IPS DF 6.9 (cell line): Measurements from ENCODE around the gene GPR26.

ENCODE experiments used
- DNase-seq: peaks from one replicate; pipeline ENCODE4 v3.0.0-alpha.2; 2013; ENCODE audit warnings: low read depth, low spot score
- H3K27ac ChIP-seq: one replicate; pipeline ENCODE4 v1.5.1; 2013; ENCODE audit warnings: low read length, control low read depth
- H3K27me3 ChIP-seq: 2 replicates; pipeline ENCODE4 v1.6.1; 2013; ENCODE audit warnings: mild to moderate bottlenecking, low read length; ENCODE audit not compliant: control insufficient read depth, insufficient read depth
- H3K36me3 ChIP-seq: 2 replicates; pipeline ENCODE4 v1.6.1; 2013; ENCODE audit warnings: low read length; ENCODE audit not compliant: control insufficient read depth, insufficient read depth
- H3K4me1 ChIP-seq: 2 replicates; pipeline ENCODE4 v1.6.1; 2013; ENCODE audit warnings: low read length; ENCODE audit not compliant: control insufficient read depth, insufficient read depth
- H3K4me3 ChIP-seq: 2 replicates; pipeline ENCODE4 v1.5.1; 2013; ENCODE audit warnings: mild to moderate bottlenecking, low read length
- H3K9me3 ChIP-seq: 2 replicates; pipeline ENCODE4 v1.6.1; 2013; ENCODE audit warnings: low read length, inconsistent platforms; ENCODE audit not compliant: control insufficient read depth, insufficient read depth
- WGBS: extraction: QIAGEN DNeasy Blood & Tissue Kit; methylation state at CpG from one replicate; pipeline ENCODE4 v1.1.7; 2013; ENCODE audit warnings: mixed read lengths, missing lambda C conversion rate; ENCODE audit not compliant: insufficient read length, insufficient coverage; 5-methylcytosine and 5-hydroxymethylcytosine counted together

The GPR26 gene

DNA sequence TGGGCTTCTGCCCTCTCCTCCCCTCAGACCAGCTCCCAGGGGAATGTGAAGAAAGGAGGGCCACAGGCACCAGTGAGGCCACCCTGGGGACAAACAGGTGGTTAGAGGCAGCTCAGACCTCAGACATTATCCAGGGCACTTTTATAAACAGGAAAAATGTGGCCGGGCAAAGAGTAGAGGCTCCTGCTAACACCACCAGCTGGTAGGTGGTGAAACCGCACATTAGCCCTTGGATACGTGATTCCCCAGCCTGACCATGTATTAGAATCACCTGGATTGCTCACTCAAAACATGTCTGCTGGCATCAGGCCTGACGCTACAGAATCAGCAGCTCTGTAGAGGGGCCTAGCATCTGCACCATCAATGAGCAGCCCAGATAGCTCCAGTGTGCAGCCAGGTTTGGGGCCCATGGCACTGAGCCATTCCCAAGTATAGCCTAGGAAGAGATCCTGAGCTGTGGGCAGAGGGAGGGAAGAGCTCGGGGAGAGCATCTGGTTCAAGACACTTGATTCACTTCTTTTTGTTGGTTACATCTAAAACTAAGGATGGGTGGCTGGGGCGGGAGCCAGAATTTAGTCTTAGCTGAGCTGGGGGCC lies 37.1 kb downstream of the GPR26 start:
- Histone ChIP-seq H3K27ac (no peak overlapping the region), H3K36me3 (no peaks in the 10 kb centered on the region), H3K4me3 (no peak overlapping the region), H3K4me1 (no peaks in the 10 kb centered on the region), H3K9me3 (no peaks in the 10 kb centered on the region), H3K27me3 (no peaks in the 10 kb centered on the region)
- no CpG with 5 or more reads among the region's 6 CpGs for WGBS
- DNase-seq = no peak

DNA sequence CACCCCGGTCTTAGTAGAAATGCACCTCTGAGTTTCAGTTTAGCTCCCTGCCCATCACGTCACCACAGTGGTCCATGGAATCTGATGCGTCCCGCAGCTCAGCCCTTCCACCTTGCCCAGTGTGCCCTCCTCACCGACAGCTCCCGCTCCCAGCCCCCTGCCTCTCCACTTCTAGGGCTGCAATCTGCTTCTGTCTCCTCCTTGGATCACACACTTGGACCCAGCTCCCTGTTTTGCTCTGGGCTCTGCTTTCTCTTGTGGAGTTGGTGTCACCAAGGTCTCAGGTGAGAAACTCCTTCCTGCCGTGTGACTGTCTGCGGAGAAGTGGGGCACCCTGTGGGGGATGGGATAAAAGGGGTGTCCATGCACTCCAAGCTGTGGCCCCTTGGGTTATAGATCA lies 37.9 kb downstream of the GPR26 start:
- WGBS = no CpG with 5 or more reads among the region's 8 CpGs

DNA sequence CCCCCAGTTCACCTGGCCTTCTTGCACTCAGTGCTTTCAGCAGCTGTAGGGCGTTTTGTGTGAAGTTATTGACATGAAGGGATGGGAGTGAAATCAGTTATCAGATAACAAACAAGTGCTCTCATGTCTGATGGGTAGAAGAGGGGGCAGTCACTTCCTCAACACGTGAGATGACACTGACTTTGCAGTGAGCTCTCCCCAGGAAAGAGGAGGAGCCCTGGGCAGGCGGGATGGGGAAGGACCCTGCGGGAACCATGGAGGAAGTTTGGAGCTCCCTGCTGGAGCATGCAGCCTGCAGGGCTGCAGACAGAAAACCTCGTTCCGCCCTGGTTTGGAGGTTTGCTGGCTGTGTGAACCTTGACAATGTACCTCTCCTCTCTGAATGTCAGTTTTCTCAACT lies 38.7 kb downstream of the GPR26 start:
- DNase-seq = no peak
- H3K4me1 ChIP-seq = no peaks in the 10 kb centered on the region
- H3K27me3 ChIP-seq = no peaks in the 10 kb centered on the region
- H3K4me3 ChIP-seq = no peak overlapping the region
- no peaks in the 10 kb centered on the region for H3K36me3 ChIP-seq
- no peak overlapping the region for H3K27ac ChIP-seq
- WGBS = no CpG with 5 or more reads among the region's 6 CpGs
- H3K9me3 ChIP-seq = no peaks in the 10 kb centered on the region

More for the DNA sequence above, 37.9 kb downstream of the GPR26 start:
- Histone ChIP-seq H3K9me3 (no peaks in the 10 kb centered on the region), H3K36me3 (no peaks in the 10 kb centered on the region), H3K4me3 (no peak overlapping the region), H3K27ac (no peak overlapping the region), H3K4me1 (no peaks in the 10 kb centered on the region), H3K27me3 (no peaks in the 10 kb centered on the region)
- no peak for DNase-seq

DNA sequence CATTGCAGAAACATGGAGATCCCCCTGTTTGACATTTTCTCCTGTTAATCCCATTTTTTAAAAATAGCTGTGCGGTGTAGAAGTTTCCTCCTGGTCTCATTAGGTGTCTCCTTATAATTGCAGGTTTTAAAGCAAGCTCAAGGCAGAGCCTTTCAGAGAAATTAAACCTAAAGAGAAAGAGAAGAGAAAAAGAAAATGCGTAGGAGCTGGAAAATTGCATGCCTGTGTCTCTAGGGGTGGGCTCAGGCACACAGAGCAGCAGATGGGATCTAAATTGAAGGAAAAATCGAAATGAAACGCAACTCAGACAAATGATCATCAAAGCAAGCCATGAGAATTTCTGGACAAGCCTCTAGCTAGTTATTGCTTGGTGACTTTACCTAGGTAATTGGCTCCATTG lies 40.1 kb downstream of the GPR26 start:
- no peaks in the 10 kb centered on the region for H3K4me1 ChIP-seq
- no CpG with 5 or more reads among the region's 4 CpGs for WGBS
- no peak overlapping the region for H3K4me3 ChIP-seq
- H3K27ac ChIP-seq = no peak overlapping the region
- DNase-seq = no peak
- H3K36me3 ChIP-seq = no peaks in the 10 kb centered on the region
- no peaks in the 10 kb centered on the region for H3K9me3 ChIP-seq
- H3K27me3 ChIP-seq = no peaks in the 10 kb centered on the region

DNA sequence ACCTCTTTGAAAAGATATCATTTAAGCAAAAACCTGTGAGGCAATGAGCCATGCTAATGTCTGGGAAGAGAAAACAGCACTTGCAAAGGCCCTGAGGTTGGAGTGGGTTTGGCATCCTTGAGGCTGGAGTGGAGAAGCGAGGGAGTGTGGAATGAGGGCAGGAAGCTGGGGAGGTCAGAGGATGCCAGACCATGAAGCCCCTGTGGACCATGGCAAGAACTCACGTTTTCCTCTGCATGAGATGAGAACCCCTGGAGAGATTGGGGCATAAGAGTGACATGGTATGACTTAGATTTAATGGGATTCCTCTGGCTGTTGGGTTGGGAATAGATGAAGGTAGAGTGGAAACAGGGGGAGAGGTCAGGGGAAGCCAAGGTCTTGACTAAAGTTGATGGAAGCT lies 49.4 kb downstream of the GPR26 start:
- Histone ChIP-seq H3K4me3 (no peak overlapping the region), H3K4me1 (no peaks in the 10 kb centered on the region), H3K27ac (no peak overlapping the region), H3K27me3 (no peaks in the 10 kb centered on the region), H3K36me3 (no peaks in the 10 kb centered on the region), H3K9me3 (no peaks in the 10 kb centered on the region)
- no peak for DNase-seq
- no CpG with 5 or more reads among the region's 2 CpGs for WGBS

DNA sequence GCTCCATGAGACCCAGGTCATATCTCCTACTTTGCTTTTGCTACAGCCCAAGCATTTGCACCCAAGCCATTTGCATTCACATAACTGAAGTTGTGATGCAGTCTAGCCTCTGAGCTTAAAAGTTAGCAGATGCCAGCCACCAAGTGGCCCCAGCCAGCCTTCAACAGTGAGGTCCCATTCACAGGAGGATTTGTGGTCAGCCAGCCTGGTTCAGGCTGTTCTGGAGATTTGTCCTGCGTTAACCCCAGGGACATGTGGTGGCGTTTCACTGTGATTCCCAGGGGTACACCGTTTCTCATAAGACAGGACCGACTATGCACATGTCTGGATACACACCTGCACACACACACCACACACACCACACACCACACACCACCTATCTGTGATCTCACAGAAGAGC lies 51.2 kb downstream of the GPR26 start:
- Histone ChIP-seq H3K4me3 (no peak overlapping the region), H3K27ac (no peak overlapping the region), H3K36me3 (no peaks in the 10 kb centered on the region), H3K4me1 (no peaks in the 10 kb centered on the region), H3K27me3 (no peaks in the 10 kb centered on the region), H3K9me3 (no peaks in the 10 kb centered on the region)
- no peak for DNase-seq
- no CpG with 5 or more reads among the region's 4 CpGs for WGBS

DNA sequence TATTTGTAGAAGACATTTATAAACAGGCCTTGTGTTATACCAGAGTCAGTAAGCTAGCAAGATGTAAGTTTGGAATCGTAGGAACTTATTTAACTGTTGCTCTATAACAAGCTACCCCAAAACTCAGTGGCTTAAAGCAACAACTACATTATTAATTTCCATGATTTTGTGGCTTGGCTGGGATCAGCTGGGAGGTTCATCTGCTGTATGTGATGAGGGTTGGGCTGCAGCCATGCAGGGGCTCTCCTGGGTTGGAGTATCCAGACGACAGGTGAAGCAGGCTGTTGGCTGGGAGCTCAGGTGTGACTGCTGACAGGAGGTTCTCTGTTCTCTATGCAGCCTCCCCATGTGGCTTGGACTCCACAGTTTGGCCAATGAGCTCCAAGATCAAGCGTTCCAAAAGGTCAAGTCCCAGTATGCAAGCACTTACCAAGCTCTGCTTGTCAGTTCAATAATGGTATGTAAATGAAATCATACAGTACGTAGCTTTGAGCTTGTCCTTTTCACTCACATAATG lies 52.4 kb downstream of the GPR26 start:
- Histone ChIP-seq H3K36me3 (no peaks in the 10 kb centered on the region), H3K4me3 (no peak overlapping the region), H3K4me1 (no peaks in the 10 kb centered on the region), H3K27ac (no peak overlapping the region), H3K9me3 (no peaks in the 10 kb centered on the region), H3K27me3 (no peaks in the 10 kb centered on the region)
- WGBS = no CpG with 5 or more reads among the region's 4 CpGs
- no peak for DNase-seq

DNA sequence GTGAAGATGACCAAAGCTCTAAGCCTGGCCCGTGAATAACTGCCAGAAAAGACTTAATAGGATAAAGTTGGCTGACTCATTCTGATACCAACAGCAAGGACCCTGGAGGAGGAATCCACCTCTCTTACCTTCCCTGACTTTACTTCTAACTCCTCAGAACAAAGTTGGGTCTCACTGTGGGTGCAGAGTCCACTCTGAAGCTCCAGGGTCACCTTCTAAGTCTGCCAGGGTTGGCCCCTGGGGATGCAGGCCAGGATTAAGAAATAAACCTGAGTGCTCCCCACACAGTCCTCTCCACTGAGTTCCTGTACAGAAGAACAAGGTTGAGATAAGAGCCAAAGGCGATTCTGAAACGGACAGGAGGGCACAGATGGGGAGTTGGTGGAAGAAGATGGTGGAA lies 54.4 kb downstream of the GPR26 start:
- Histone ChIP-seq H3K27ac (no peak overlapping the region), H3K4me3 (no peak overlapping the region), H3K4me1 (no peaks in the 10 kb centered on the region), H3K36me3 (no peaks in the 10 kb centered on the region), H3K27me3 (no peaks in the 10 kb centered on the region), H3K9me3 (no peaks in the 10 kb centered on the region)
- WGBS = no CpG with 5 or more reads among the region's 3 CpGs
- DNase-seq = no peak

DNA sequence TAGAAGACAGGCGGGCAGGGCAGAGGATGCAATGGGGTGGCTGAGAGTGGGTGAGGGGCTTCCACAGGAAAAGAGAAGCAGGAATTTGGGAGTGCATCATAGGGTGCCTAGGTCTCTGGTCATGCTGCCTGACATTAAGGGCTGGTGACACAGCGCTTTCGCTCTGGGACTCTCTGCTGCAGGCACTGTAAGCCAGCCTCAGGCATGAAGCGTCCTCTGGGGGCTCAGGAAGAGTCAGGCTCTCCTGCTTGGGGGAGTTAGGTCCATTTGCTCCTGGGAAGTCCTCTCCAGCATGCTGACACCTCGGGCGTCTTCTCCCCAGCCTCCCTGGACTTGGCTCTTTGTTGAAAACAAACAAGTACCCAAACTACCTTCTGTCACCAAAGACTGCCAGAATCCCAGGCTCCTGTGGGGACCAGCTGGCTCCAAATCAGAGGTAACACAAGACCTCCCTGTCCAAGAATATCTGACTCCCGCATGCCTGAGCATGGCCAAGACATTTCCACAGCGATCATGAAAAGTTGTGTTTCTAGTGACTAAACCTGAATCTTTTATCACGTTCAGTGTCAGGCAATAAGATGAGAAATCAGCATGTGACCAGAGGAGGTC lies 55.4 kb downstream of the GPR26 start:
- H3K4me3 ChIP-seq = no peak overlapping the region

DNA sequence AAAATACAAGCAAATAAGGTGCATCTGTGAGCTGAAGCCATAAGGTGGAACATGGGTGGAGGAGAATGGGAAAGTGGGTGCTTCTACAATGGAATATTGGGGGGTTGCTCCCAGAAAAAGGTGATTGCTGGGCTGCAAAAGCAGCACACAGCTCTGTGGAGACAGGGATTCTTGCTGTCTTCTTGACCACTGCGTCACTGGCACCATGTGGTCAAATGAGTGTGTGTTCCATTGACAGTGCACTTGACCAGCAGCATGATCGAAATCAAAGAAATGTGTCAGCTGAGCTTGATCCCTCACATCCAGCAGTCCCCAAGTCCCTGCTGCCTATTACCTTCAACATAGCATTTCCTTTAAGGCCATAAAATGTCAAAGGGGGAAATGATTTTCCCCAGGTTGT lies 56.2 kb downstream of the GPR26 start:
- no peaks in the 10 kb centered on the region for H3K4me1 ChIP-seq
- no peak overlapping the region for H3K27ac ChIP-seq
- no peak overlapping the region for H3K4me3 ChIP-seq
- H3K9me3 ChIP-seq = no peaks in the 10 kb centered on the region
- no peaks in the 10 kb centered on the region for H3K27me3 ChIP-seq
- no CpG with 5 or more reads among the region's 2 CpGs for WGBS
- no peak for DNase-seq
- H3K36me3 ChIP-seq = no peaks in the 10 kb centered on the region

More for the DNA sequence above, 55.4 kb downstream of the GPR26 start:
- Histone ChIP-seq H3K9me3 (no peaks in the 10 kb centered on the region), H3K27ac (no peak overlapping the region), H3K4me1 (no peaks in the 10 kb centered on the region), H3K27me3 (no peaks in the 10 kb centered on the region), H3K36me3 (no peaks in the 10 kb centered on the region)
- DNase-seq = no peak
- no CpG with 5 or more reads among the region's 9 CpGs for WGBS

DNA sequence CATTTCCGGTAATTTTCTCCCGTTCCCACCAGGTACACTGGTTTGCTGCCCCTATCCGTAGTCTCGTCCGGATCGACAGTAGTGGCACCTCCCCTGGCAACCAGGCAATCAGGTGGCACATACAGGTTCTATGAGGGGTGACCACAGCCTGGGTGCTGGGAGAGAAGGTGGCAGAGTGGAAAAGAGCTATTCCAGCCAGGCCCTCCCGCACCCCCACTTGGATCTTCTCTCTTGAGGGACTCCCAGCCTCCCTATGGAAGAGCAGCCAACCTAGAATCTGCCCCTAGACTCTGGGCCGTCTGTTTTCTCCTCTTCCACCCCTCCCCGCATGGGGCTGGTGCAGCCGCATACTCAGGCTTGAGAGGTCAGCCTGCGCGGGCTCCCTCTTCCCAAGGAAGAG lies 58.6 kb downstream of the GPR26 start:
- Histone ChIP-seq H3K9me3 (no peaks in the 10 kb centered on the region), H3K36me3 (no peaks in the 10 kb centered on the region), H3K4me3 (no peak overlapping the region), H3K4me1 (0 out of 2 replicates have a peak, but pooled peaks cover 3% of the 10 kb centered on the region), H3K27me3 (no peaks in the 10 kb centered on the region), H3K27ac (no peak overlapping the region)
- DNase-seq = no peak
- no CpG with 5 or more reads among the region's 12 CpGs for WGBS
